Neural crest cell (in vitro differentiated cells): ENCODE data around the gene LARGE1. TPM values are rescaled to one million over a fixed set of nuclear protein-coding genes. Genes with fewer than 3 reads are reported as not detected.

Experiments used
- DNase-seq: peaks from one replicate; pipeline ENCODE4 v3.0.0; 2021; ENCODE audit warnings: low read depth, mixed read lengths, low spot score
- H3K27ac Mint-ChIP-seq: one replicate; pipeline ENCODE4 v1.8.0; 2021; ENCODE audit warnings: mild to moderate bottlenecking, mixed read lengths; ENCODE audit not compliant: unreplicated experiment
- H3K27me3 Mint-ChIP-seq: 2 replicates; pipeline ENCODE4 v1.8.0; 2021; ENCODE audit warnings: low read depth, mild to moderate bottlenecking, mixed read lengths
- H3K36me3 Mint-ChIP-seq: 2 replicates; pipeline ENCODE4 v1.8.0; 2021; ENCODE audit warnings: low read depth, mild to moderate bottlenecking, mixed read lengths
- H3K4me1 Mint-ChIP-seq: 2 replicates; pipeline ENCODE4 v1.8.0; 2021; ENCODE audit warnings: mixed read lengths
- H3K4me3 Mint-ChIP-seq: one replicate; pipeline ENCODE4 v1.8.0; 2021; ENCODE audit warnings: mild to moderate bottlenecking, mixed read lengths
- H3K9me3 Mint-ChIP-seq: 2 replicates; pipeline ENCODE4 v1.8.0; 2021; ENCODE audit warnings: mixed read lengths
- total RNA-seq: library from RNA; stranded (reverse); gene quantifications from 2 replicates; pipeline ENCODE4 v1.2.1, GENCODE V29; 2021
- TF ChIP-seq, protein P1 (sequence below): fragments of 200-600 bp; sonication (generic); conservative IDR thresholded peaks from 2 replicates; pipeline ENCODE4 v1.5.0; 2021; ENCODE audit warnings: antibody characterized with exemption, mild to moderate bottlenecking

LARGE1 gene
- total RNA-seq, 1 donor from 2014 or later: 33.0 TPM

DNA sequence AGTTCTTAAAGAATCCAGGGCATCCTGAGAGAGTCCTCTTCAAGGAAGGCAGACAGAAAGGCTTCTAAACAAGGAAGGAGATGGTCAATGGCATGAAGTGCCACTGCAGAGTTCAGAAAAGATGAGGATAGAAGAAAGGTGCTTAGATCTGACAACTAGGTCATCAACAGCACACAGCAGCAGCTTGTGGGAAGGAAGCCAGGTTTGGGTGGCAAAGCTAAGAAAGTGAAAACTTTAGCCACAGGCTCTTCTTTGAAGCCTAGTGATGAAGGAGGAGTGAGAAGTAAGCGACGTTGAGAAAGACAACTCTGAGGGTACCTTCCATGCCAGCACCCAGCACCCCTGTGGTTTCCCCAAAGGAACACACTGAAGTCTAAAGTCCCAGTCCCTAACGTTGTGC lies 92.0 kb downstream of the LARGE1 start:
- H3K4me3 Mint-ChIP-seq: no peak overlapping the region
- H3K36me3 Mint-ChIP-seq: no peaks in the 10 kb centered on the region
- H3K27ac Mint-ChIP-seq: no peak overlapping the region
- TF ChIP-seq, protein P1, sequence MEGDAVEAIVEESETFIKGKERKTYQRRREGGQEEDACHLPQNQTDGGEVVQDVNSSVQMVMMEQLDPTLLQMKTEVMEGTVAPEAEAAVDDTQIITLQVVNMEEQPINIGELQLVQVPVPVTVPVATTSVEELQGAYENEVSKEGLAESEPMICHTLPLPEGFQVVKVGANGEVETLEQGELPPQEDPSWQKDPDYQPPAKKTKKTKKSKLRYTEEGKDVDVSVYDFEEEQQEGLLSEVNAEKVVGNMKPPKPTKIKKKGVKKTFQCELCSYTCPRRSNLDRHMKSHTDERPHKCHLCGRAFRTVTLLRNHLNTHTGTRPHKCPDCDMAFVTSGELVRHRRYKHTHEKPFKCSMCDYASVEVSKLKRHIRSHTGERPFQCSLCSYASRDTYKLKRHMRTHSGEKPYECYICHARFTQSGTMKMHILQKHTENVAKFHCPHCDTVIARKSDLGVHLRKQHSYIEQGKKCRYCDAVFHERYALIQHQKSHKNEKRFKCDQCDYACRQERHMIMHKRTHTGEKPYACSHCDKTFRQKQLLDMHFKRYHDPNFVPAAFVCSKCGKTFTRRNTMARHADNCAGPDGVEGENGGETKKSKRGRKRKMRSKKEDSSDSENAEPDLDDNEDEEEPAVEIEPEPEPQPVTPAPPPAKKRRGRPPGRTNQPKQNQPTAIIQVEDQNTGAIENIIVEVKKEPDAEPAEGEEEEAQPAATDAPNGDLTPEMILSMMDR: no peak
- H3K27me3 Mint-ChIP-seq: no peaks in the 10 kb centered on the region
- DNase-seq: no peak
- no peaks in the 10 kb centered on the region for H3K9me3 Mint-ChIP-seq
- H3K4me1 Mint-ChIP-seq: peaks cover 25% of the 10 kb centered on the region

DNA sequence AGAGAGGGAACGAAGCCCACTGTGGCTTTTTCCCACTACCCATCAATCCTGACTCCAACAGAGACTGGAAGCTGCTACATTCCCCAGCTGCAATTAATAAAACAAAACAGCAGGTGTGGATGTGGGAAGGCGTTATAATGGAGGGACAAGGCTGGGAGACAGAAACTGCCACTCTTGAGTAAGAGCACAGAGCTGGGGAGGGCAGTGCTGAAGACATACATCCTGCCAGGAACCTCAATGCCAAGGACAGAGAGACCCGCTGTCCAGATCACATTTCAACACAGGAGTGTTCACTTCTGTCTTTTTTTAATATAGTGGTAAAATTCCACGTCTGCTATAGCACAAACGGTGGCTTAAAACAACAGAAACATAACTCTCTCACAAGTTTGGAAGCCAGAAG lies 94.5 kb downstream of the LARGE1 start:
- H3K9me3 Mint-ChIP-seq: no peaks in the 10 kb centered on the region
- TF ChIP-seq, protein P1: no peak
- H3K4me1 Mint-ChIP-seq: peaks cover 21% of the 10 kb centered on the region
- no peak overlapping the region for H3K4me3 Mint-ChIP-seq
- H3K36me3 Mint-ChIP-seq: peaks cover 2% of the 10 kb centered on the region
- H3K27me3 Mint-ChIP-seq: no peaks in the 10 kb centered on the region
- no peak overlapping the region for H3K27ac Mint-ChIP-seq
- no peak for DNase-seq

DNA sequence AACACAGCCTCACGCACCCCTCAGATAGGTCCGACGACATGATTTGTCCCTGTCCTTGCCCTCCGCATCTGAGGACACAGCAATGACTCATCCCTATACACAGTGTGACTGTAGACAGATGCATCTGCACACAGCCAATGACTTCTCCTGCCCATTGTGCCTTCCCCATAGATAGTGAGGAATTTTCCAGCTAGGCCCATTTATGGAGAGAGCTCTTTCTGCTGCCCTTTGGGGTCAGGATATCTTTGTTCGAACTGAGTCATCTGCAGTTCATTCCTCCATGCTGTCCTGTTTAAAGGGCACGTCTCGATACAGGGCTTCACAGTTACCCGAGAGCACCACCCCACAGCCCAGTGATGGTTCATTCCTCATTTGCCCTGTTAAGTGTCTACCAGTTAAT lies 96.7 kb downstream of the LARGE1 start:
- TF ChIP-seq, protein P1: no peak
- Mint-ChIP-seq H3K4me1 (peaks cover 17% of the 10 kb centered on the region), H3K27me3 (no peaks in the 10 kb centered on the region), H3K4me3 (no peak overlapping the region), H3K27ac (peak overlapping the region; percentile 39), H3K9me3 (no peaks in the 10 kb centered on the region), H3K36me3 (peaks cover 2% of the 10 kb centered on the region)
- DNase-seq: no peak

- Mint-ChIP-seq H3K36me3 (peaks cover 5% of the 10 kb centered on the region), H3K27ac (no peak overlapping the region), H3K4me3 (no peak overlapping the region), H3K27me3 (no peaks in the 10 kb centered on the region), H3K4me1 (peaks cover 17% of the 10 kb centered on the region), H3K9me3 (peaks cover 2% of the 10 kb centered on the region)
- DNase-seq: no peak
- TF ChIP-seq, protein P1: no peak
These were observed 99.0 kb downstream of the LARGE1 start for GRCh38 chr22:33821290-33821689.

- peaks cover 15% of the 10 kb centered on the region for H3K4me1 Mint-ChIP-seq
- no peak for DNase-seq
- no peak overlapping the region for H3K4me3 Mint-ChIP-seq
- peaks cover 13% of the 10 kb centered on the region for H3K36me3 Mint-ChIP-seq
- H3K9me3 Mint-ChIP-seq: peaks cover 5% of the 10 kb centered on the region
- TF ChIP-seq, protein P1: no peak
- H3K27ac Mint-ChIP-seq: no peak overlapping the region
- no peaks in the 10 kb centered on the region for H3K27me3 Mint-ChIP-seq
These were observed 100.5 kb downstream of the LARGE1 start for GRCh38 chr22:33819743-33820142.
